Upper lobe of right lung (tissue), 1 donor: ENCODE data around the gene STH. TPM values are rescaled to one million over a fixed set of nuclear protein-coding genes. Genes with fewer than 3 reads are reported as not detected.

Source experiments
- ATAC-seq: fragments of 200-7000 bp; cut with Tn5 transposase; one replicate; pipeline ENCODE4 v1.9.1; 2020; ENCODE audit warnings: mild to moderate bottlenecking, moderate library complexity
- DNase-seq: peaks from one replicate; pipeline ENCODE4 v3.0.0-alpha.2; 2020
- H3K27ac ChIP-seq: fragments of 200-600 bp; one replicate; pipeline ENCODE4 v1.8.0; 2022
- H3K27me3 ChIP-seq: fragments of 200-600 bp; one replicate; pipeline ENCODE4 v1.8.0; 2022; ENCODE audit warnings: mild to moderate bottlenecking
- H3K36me3 ChIP-seq: fragments of 200-600 bp; one replicate; pipeline ENCODE4 v1.8.0; 2022
- H3K4me1 ChIP-seq: fragments of 200-600 bp; one replicate; pipeline ENCODE4 v1.8.0; 2022
- H3K4me3 ChIP-seq: fragments of 200-600 bp; one replicate; pipeline ENCODE4 v1.8.0; 2022; ENCODE audit warnings: mild to moderate bottlenecking
- H3K9me3 ChIP-seq: fragments of 200-600 bp; one replicate; pipeline ENCODE4 v1.8.0; 2022
- intact Hi-C: fragments of 100-400 bp; cut with DNase I; formaldehyde crosslinking; loops from one replicate; pipeline ENCODE4 v1.11.0; 2022
- total RNA-seq: library from RNA; stranded (reverse); fragmentation: NEBNext Ultra II Directional; extraction: Animal tissue kit (Norgen Biotek cat#: 25700); gene quantifications from one replicate; pipeline ENCODE4 v1.2.1, GENCODE V29; 2021
- TF ChIP-seq, protein P1 (sequence below): fragments of 200-600 bp; IDR thresholded peaks from one replicate; pipeline ENCODE4 v1.8.0; 2022; ENCODE audit warnings: antibody characterized with exemption
- donor health status: DM: no; HTN: yes; CAD: no; lungs with severe emphysema.

STH gene
- total RNA-seq, 1 donor from 2014 or later: not detected

DNA sequence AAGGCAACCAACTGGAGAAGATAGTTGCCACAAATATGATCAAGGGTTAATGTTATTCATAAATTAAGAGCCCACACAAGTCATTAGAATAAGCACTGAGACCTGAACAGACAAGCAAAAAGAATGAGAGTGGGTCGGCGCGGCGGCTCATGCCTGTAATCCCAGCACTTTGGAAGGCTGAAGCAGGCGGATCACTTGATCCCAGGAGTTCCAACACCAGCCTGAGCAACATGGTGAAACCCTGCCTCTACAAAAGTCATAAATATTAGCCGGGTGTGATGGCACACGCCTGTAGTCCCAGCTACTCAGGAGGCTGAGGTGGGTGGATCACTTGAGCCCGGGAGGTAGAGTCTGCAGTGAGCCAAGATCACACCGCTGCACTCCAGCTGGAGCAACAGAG is 40.7 kb upstream of the STH start:
- no peak overlapping the region for H3K27ac ChIP-seq
- H3K36me3 ChIP-seq: no peaks in the 10 kb centered on the region
- no peaks in the 10 kb centered on the region for H3K27me3 ChIP-seq
- ATAC-seq (no peak), DNase-seq (no peak)
- intact Hi-C loops: no loop called here
- no peaks in the 10 kb centered on the region for H3K4me1 ChIP-seq
- TF ChIP-seq, protein P1, sequence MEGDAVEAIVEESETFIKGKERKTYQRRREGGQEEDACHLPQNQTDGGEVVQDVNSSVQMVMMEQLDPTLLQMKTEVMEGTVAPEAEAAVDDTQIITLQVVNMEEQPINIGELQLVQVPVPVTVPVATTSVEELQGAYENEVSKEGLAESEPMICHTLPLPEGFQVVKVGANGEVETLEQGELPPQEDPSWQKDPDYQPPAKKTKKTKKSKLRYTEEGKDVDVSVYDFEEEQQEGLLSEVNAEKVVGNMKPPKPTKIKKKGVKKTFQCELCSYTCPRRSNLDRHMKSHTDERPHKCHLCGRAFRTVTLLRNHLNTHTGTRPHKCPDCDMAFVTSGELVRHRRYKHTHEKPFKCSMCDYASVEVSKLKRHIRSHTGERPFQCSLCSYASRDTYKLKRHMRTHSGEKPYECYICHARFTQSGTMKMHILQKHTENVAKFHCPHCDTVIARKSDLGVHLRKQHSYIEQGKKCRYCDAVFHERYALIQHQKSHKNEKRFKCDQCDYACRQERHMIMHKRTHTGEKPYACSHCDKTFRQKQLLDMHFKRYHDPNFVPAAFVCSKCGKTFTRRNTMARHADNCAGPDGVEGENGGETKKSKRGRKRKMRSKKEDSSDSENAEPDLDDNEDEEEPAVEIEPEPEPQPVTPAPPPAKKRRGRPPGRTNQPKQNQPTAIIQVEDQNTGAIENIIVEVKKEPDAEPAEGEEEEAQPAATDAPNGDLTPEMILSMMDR: no peak
- H3K4me3 ChIP-seq: no peak overlapping the region
- no peaks in the 10 kb centered on the region for H3K9me3 ChIP-seq

DNA sequence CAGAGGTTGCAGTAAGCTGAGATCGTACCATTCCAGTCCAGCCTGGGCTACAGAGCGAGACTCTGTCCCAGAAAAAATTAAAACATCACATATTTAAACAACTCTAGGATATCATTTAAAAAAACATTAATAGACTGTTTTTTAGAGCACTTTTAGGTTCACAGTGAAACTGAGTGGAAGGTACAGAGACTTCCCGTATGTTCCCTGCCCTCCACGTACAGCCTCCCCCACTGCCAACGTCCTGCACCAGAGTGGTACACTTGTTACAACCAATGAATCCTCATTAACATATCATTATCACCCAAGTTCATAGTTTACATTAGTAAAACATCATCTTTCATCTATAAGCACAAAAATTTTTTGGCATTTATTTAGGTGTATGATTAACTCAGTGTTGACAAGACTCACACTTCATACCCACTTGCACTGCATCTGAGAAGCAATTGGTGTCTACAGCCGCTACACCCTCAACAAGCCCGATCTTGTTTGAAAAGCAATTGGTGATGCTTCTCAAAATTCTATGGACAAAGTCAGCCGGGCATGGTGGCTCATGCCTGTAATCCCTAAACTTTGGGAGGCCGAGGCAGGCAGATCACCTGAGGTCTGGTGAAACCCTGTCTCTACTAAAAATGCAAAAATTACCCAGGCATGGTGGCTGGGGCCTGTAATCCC is 39.9 kb upstream of the STH start:
- intact Hi-C loops: no loop called here
- DNase-seq: no peak
- no peaks in the 10 kb centered on the region for H3K36me3 ChIP-seq
- H3K27ac ChIP-seq: no peak overlapping the region
- ATAC-seq: no peak
- H3K9me3 ChIP-seq: no peaks in the 10 kb centered on the region
- TF ChIP-seq, protein P1: no peak
- H3K4me3 ChIP-seq: no peak overlapping the region
- no peaks in the 10 kb centered on the region for H3K4me1 ChIP-seq
- no peaks in the 10 kb centered on the region for H3K27me3 ChIP-seq

DNA sequence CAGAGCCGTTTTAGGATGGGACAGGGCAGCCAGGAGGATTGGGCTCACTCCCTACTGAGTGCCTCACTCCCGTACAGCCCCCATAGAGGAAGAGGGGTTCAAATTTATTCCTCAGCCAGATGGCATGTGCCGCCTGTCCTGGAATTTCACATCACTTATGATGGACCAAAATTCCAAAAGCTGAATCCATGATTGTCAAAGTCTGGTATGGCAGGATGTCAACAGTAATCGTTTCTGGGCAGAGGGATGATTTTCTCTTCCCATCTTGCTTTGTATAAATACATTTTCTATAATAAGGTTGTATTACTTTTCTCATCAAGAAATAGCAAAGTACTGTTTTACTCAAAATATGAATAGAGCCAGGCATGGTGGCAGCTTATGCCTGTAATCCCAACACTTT is 38.7 kb upstream of the STH start:
- intact Hi-C loops: no loop called here
- Histone ChIP-seq H3K27me3 (no peaks in the 10 kb centered on the region), H3K27ac (no peak overlapping the region), H3K9me3 (no peaks in the 10 kb centered on the region), H3K4me3 (no peak overlapping the region), H3K4me1 (no peaks in the 10 kb centered on the region), H3K36me3 (no peaks in the 10 kb centered on the region)
- TF ChIP-seq, protein P1: no peak
- ATAC-seq: no peak
- DNase-seq: no peak

DNA sequence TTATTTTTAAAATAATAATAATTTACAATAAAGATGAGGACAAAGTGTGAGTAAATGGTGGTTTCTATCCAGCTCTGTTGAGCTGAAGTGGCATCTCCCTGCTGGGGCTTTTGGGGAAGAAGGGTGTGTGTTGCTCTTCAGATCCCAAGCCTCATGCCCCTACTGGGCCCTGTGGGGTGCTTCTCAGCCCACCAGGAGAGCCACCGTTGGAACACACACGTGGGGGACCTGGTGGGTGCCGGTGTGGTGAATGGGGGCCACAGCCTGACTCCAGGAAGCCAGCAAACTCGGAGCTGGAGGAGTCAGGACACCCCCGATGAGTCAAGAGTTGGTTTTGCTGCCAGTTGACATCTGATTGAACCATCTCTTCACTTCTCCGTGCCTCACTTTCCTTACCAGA is 37.8 kb upstream of the STH start:
- intact Hi-C loops: no loop called here
- no peaks in the 10 kb centered on the region for H3K9me3 ChIP-seq
- H3K4me3 ChIP-seq: no peak overlapping the region
- H3K27me3 ChIP-seq: no peaks in the 10 kb centered on the region
- DNase-seq: no peak
- no peaks in the 10 kb centered on the region for H3K4me1 ChIP-seq
- H3K27ac ChIP-seq: no peak overlapping the region
- TF ChIP-seq, protein P1: no peak
- ATAC-seq: no peak
- H3K36me3 ChIP-seq: no peaks in the 10 kb centered on the region

DNA sequence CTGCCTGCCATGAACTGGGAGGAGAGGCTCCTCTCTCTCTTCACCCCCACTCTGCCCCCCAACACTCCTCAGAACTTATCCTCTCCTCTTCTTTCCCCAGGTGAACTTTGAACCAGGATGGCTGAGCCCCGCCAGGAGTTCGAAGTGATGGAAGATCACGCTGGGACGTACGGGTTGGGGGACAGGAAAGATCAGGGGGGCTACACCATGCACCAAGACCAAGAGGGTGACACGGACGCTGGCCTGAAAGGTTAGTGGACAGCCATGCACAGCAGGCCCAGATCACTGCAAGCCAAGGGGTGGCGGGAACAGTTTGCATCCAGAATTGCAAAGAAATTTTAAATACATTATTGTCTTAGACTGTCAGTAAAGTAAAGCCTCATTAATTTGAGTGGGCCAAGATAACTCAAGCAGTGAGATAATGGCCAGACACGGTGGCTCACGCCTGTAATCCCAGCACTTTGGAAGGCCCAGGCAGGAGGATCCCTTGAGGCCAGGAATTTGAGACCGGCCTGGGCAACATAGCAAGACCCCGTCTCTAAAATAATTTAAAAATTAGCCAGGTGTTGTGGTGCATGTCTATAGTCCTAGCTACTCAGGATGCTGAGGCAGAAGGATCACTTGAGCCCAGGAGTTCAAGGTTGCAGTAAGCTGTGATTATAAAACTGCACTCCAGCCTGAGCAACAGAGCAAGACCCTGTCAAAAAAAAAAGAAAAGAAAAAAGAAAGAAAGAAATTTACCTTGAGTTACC is 36.7 kb upstream of the STH start:
- intact Hi-C loops: no loop called here
- no peak overlapping the region for H3K27ac ChIP-seq
- H3K9me3 ChIP-seq: no peaks in the 10 kb centered on the region
- TF ChIP-seq, protein P1: no peak
- no peaks in the 10 kb centered on the region for H3K36me3 ChIP-seq
- DNase-seq: no peak
- no peak overlapping the region for H3K4me3 ChIP-seq
- ATAC-seq: no peak
- H3K4me1 ChIP-seq: no peaks in the 10 kb centered on the region
- no peaks in the 10 kb centered on the region for H3K27me3 ChIP-seq
